B cell (primary cell): ENCODE data around the gene TACO1. TPM values are rescaled to one million over a fixed set of nuclear protein-coding genes. Genes with fewer than 3 reads are reported as not detected.

ENCODE experiments used
- ATAC-seq: fragments of 200-7000 bp; cut with Tn5 transposase; one replicate; pipeline ENCODE4 v1.10.0; 2021; ENCODE audit warnings: low read depth, mild to moderate bottlenecking, moderate number of reproducible peaks, moderate library complexity
- CTCF ChIA-PET: fragments of 350-600 bp; sonication (Branson Sonifier 250); formaldehyde crosslinking; loops from one replicate; lab custom pipeline; 2021; ENCODE audit warnings: antibody characterized with exemption, inconsistent platforms; lab: Charles Lee
- POLR2A ChIA-PET: fragments of 350-600 bp; sonication (Branson Sonifier 250); formaldehyde crosslinking; loops from one replicate; lab custom pipeline; 2021; ENCODE audit warnings: antibody characterized with exemption; lab: Charles Lee
- DNase-seq: peaks from one replicate; pipeline ENCODE4 v3.0.0; 2013
- H2AFZ ChIP-seq: 2 replicates; pipeline ENCODE4 v1.6.1; 2012; ENCODE audit warnings: mild to moderate bottlenecking, low read depth, low read length; ENCODE audit not compliant: insufficient read depth, poor library complexity, severe bottlenecking
- H3K27ac ChIP-seq, 2 donors: 1 replicate in 1 of 2; 2 replicates in 1 of 2; pipeline ENCODE4 v1.5.1; 2012 to 2013; ENCODE audit warnings: low read length in 2 of 2, mild to moderate bottlenecking in 2 of 2, moderate library complexity in 1 of 2
- H3K27me3 ChIP-seq, 4 experiments: fragments of 200-600 bp in 1 of 4; sonication (generic) in 1 of 4; replicated peaks in 1 of 4; 1 replicate in 2 of 4; 2 replicates in 2 of 4; pipeline versions ENCODE4 v1.6.1 to v1.7.0; 2013 to 2016; ENCODE audit warnings: low read length in 3 of 4, mild to moderate bottlenecking in 2 of 4, mixed read lengths in 1 of 4, moderate library complexity in 1 of 4; ENCODE audit not compliant: insufficient read depth in 4 of 4, control insufficient read depth in 3 of 4; ENCODE audit errors: control extremely low read depth in 1 of 4
- H3K36me3 ChIP-seq, 2 experiments: replicated peaks in 1 of 2; 1 replicate in 1 of 2; 2 replicates in 1 of 2; pipeline versions ENCODE4 v1.6.1 to v1.7.1; 2013; ENCODE audit warnings: low read length in 1 of 2; ENCODE audit not compliant: insufficient read depth in 2 of 2, control insufficient read depth in 1 of 2; ENCODE audit errors: control extremely low read depth in 1 of 2, extremely low read depth in 1 of 2
- H3K4me1 ChIP-seq, 2 donors: fragments of 200-600 bp in 1 of 2; sonication (generic) in 1 of 2; 1 replicate in 1 of 2; 2 replicates in 1 of 2; pipeline versions ENCODE4 v1.5.1 to v1.6.1; 2013 to 2017; ENCODE audit warnings: low read length in 2 of 2; ENCODE audit not compliant: control insufficient read depth in 2 of 2, insufficient read depth in 2 of 2
- H3K4me2 ChIP-seq: replicated peaks from 2 replicates; pipeline ENCODE3; 2012; ENCODE audit warnings: mild to moderate bottlenecking, low read depth, low read length; ENCODE audit not compliant: poor library complexity, severe bottlenecking
- H3K4me3 ChIP-seq, 5 experiments: fragments of 200-600 bp in 1 of 5; sonication (generic) in 1 of 5; 1 replicate in 3 of 5; 2 replicates in 2 of 5; pipeline versions ENCODE4 v1.5.1 to v1.7.0; 2011 to 2016; ENCODE audit warnings: low read length in 4 of 5, mild to moderate bottlenecking in 4 of 5, low read depth in 2 of 5, control low read depth in 1 of 5, moderate library complexity in 1 of 5; ENCODE audit not compliant: insufficient read depth in 1 of 5; ENCODE audit errors: control extremely low read depth in 1 of 5, extremely low read depth in 1 of 5
- H3K79me2 ChIP-seq: fragments of 200-600 bp; sonication (generic); one replicate; pipeline ENCODE4 v1.6.0; 2016; ENCODE audit warnings: low read length; ENCODE audit not compliant: control insufficient read depth, insufficient read depth
- H3K9ac ChIP-seq: fragments of 200-600 bp; sonication (generic); 2 replicates; pipeline ENCODE4 v1.6.1; 2017; ENCODE audit warnings: mild to moderate bottlenecking, low read length, moderate library complexity
- H3K9me3 ChIP-seq, 3 donors: one replicate each; pipeline versions ENCODE4 v1.6.1 to v1.7.1; 2013; ENCODE audit warnings: low read length in 2 of 3; ENCODE audit not compliant: control insufficient read depth in 2 of 3, insufficient read depth in 1 of 3; ENCODE audit errors: control extremely low read depth in 1 of 3
- H4K20me1 ChIP-seq: 2 replicates; pipeline ENCODE4 v1.6.0; 2012; ENCODE audit warnings: mild to moderate bottlenecking, low read length; ENCODE audit not compliant: insufficient read depth, control insufficient read depth, poor library complexity, severe bottlenecking
- H3K27ac Mint-ChIP-seq: one replicate; pipeline ENCODE4 v1.8.0; 2021; ENCODE audit warnings: mixed read lengths
- H3K27me3 Mint-ChIP-seq: one replicate; pipeline ENCODE4 v1.8.0; 2021; ENCODE audit warnings: mixed read lengths
- H3K4me1 Mint-ChIP-seq: one replicate; pipeline ENCODE4 v1.8.0; 2021; ENCODE audit warnings: mixed read lengths
- H3K4me3 Mint-ChIP-seq: one replicate; pipeline ENCODE4 v1.8.0; 2021; ENCODE audit warnings: mixed read lengths
- H3K9me3 Mint-ChIP-seq: one replicate; pipeline ENCODE4 v1.8.0; 2022; ENCODE audit warnings: mixed read lengths; ENCODE audit not compliant: insufficient read depth
- EZH2 ChIP-seq: IDR thresholded peaks from 2 replicates; pipeline ENCODE4 v1.6.1; 2012; ENCODE audit warnings: borderline replicate concordance, low read depth, mild to moderate bottlenecking, moderate library complexity, low read length; ENCODE audit not compliant: insufficient read depth, poor library complexity, severe bottlenecking
- WGBS: methylation state at CpG from one replicate; pipeline ENCODE4 v1.1.5; 2013; ENCODE audit warnings: missing lambda C conversion rate; ENCODE audit not compliant: insufficient coverage; 5-methylcytosine and 5-hydroxymethylcytosine counted together
- intact Hi-C: fragments of 100-400 bp; cut with micrococcal nuclease; formaldehyde crosslinking; loops from one replicate; pipeline ENCODE4 v1.10.0; 2022
- polyA plus RNA-seq: library from polyadenylated mRNA; depleted of rRNA; stranded (reverse); fragments of >200 nt; gene quantifications from 2 replicates; pipeline ENCODE4 v1.2.3, GENCODE V29; 2012
- total RNA-seq, 2 donors: library from RNA; stranded (reverse); fragments of 120-200 nt in 1 of 2; gene quantifications; 1 replicate in 1 of 2; 2 replicates in 1 of 2; pipeline versions ENCODE4 v1.2.3 to v1.2.4, GENCODE V29; 2013 to 2022
- TF ChIP-seq, protein P1 (sequence below): fragments of 200-600 bp; IDR thresholded peaks from one replicate; pipeline ENCODE4 v1.8.0; 2022; ENCODE audit warnings: antibody characterized with exemption, mild to moderate bottlenecking

The TACO1 gene
- total and polyA plus RNA-seq, 2 donors (not counting 1 experiment from before 2014, with no cell fraction given), result 9.7 to 17.2 TPM

GRCh38 chr17:63611354-63611753, 10.7 kb downstream of the TACO1 start:
- H3K27me3 Mint-ChIP-seq, result no peaks in the 10 kb centered on the region
- H3K4me3 ChIP-seq, result no peak overlapping the region
- H3K27ac ChIP-seq, result no peak overlapping the region
- WGBS, result 100% methylated on average over 1 of the region's 3 CpGs
- H3K36me3 ChIP-seq, result peaks cover 6 to 32% of the 10 kb centered on the region in 2 experiments
- no peak overlapping the region for H3K9ac ChIP-seq
- CTCF ChIA-PET, result interaction anchor here (0.5 to 6.2 kb wide), 28 partner anchors 8 to 1652 kb away, joined by 3 to 158 read pairs (median 6); partner anchors contain the start of genes CYB561, MAP3K3 and TACO1
- no peaks in the 10 kb centered on the region for H3K9me3 Mint-ChIP-seq
- no peaks in the 10 kb centered on the region for H4K20me1 ChIP-seq
- no peaks in the 10 kb centered on the region for H3K9me3 ChIP-seq
- no peak for TF ChIP-seq EZH2
- TF ChIP-seq, protein P1, sequence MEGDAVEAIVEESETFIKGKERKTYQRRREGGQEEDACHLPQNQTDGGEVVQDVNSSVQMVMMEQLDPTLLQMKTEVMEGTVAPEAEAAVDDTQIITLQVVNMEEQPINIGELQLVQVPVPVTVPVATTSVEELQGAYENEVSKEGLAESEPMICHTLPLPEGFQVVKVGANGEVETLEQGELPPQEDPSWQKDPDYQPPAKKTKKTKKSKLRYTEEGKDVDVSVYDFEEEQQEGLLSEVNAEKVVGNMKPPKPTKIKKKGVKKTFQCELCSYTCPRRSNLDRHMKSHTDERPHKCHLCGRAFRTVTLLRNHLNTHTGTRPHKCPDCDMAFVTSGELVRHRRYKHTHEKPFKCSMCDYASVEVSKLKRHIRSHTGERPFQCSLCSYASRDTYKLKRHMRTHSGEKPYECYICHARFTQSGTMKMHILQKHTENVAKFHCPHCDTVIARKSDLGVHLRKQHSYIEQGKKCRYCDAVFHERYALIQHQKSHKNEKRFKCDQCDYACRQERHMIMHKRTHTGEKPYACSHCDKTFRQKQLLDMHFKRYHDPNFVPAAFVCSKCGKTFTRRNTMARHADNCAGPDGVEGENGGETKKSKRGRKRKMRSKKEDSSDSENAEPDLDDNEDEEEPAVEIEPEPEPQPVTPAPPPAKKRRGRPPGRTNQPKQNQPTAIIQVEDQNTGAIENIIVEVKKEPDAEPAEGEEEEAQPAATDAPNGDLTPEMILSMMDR, result no peak
- H2AFZ ChIP-seq, result no peak overlapping the region
- H3K4me2 ChIP-seq, result no peak overlapping the region
- H3K27ac Mint-ChIP-seq, result no peak overlapping the region
- no peaks in the 10 kb centered on the region for H3K4me1 ChIP-seq
- DNase-seq (no peak), ATAC-seq (no peak)
- intact Hi-C loops, result no loop called here
- H3K79me2 ChIP-seq, result no peaks in the 10 kb centered on the region
- H3K4me3 Mint-ChIP-seq, result no peak overlapping the region
- no peaks in the 10 kb centered on the region for H3K4me1 Mint-ChIP-seq
- H3K27me3 ChIP-seq, result no peaks in the 10 kb centered on the region
- POLR2A ChIA-PET, result interaction anchor here (0.6 to 1.0 kb wide), 3 partner anchors 11 to 1102 kb away, joined by 3 to 7 read pairs (median 3); partner anchors contain the start of gene MAP3K3

GRCh38 chr17:63613663-63614062, 13.0 kb downstream of the TACO1 start:
- no peak overlapping the region for H2AFZ ChIP-seq
- ChIA-PET POLR2A (no interaction called here), CTCF (interaction anchor here (2.2 to 6.2 kb wide), 7 partner anchors 8 to 188 kb away, joined by 6 to 158 read pairs (median 16); partner anchors contain the start of genes MAP3K3 and TACO1)
- H3K27me3 ChIP-seq, result no peaks in the 10 kb centered on the region
- H3K79me2 ChIP-seq, result no peaks in the 10 kb centered on the region
- no peaks in the 10 kb centered on the region for H3K27me3 Mint-ChIP-seq
- H3K4me1 Mint-ChIP-seq, result no peaks in the 10 kb centered on the region
- H3K4me3 Mint-ChIP-seq, result no peak overlapping the region
- H4K20me1 ChIP-seq, result no peaks in the 10 kb centered on the region
- no peak overlapping the region for H3K27ac Mint-ChIP-seq
- no peaks in the 10 kb centered on the region for H3K4me1 ChIP-seq
- intact Hi-C loops, result no loop called here
- WGBS, result 100% methylated on average over 1 of the region's 2 CpGs
- H3K4me3 ChIP-seq, result no peak overlapping the region
- peaks cover 1 to 10% of the 10 kb centered on the region in 2 experiments for H3K36me3 ChIP-seq
- no peak for ATAC-seq
- no peak overlapping the region for H3K27ac ChIP-seq
- TF ChIP-seq EZH2, result no peak
- TF ChIP-seq, protein P1, result no peak
- H3K9me3 Mint-ChIP-seq, result no peaks in the 10 kb centered on the region
- no peak for DNase-seq
- no peak overlapping the region for H3K4me2 ChIP-seq
- H3K9ac ChIP-seq, result no peak overlapping the region
- H3K9me3 ChIP-seq, result no peaks in the 10 kb centered on the region
